Ramos (cell line): Measurements from ENCODE around the gene CFAP100.

Experiments
- in situ Hi-C: fragments of 300-500 bp; cut with MboI; formaldehyde crosslinking; loops from one replicate; pipeline ENCODE4 v1.14.3; 2022; ENCODE audit warnings: low sequenced_read_pairs; ENCODE audit not compliant: unreplicated experiment

Gene CFAP100

DNA sequence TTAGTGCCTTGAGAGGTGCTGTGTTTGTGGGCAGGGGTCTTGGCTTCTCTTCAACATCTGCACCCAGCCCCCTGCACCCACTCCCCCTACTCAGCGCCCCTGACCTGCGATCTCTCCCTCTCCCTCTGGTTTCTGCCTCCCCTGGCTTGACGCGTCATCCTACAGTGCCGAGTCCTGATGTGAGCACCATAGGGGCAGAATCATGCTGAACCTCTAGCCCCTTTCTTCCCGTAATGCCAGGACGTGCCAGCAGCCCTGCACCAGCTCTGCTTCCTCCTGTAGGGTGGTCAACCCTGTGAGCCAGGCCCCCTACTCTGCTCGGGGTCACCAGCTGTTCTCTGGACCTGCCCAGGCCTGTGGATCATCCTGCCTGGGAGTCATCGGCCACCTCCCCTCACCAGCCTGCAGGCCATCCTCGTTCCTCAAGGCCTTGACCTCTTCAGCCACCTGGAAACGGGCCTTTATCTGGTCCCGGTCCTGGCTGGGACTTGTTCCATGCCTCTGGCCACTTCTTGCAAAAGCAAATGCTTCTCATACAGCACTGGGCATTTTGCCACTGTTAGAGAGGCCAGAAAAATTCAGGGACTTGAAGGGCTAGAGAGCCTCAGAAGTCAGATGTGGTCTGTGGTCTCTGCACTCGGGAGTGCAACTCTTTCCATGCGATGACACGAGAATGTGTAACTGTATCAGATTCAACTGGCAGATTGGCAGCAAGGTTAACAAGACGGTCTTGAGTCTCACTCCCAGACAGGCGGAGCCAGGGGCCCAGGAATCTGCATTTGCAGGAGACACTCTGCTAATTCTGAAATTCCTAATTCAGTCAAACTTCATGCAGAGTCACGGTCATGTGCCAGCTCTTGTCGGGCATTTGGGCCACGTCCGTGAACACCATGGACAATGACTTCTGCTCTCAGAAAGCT is 20.8 kb upstream of the CFAP100 start:
- in situ Hi-C loops = no loop called here

DNA sequence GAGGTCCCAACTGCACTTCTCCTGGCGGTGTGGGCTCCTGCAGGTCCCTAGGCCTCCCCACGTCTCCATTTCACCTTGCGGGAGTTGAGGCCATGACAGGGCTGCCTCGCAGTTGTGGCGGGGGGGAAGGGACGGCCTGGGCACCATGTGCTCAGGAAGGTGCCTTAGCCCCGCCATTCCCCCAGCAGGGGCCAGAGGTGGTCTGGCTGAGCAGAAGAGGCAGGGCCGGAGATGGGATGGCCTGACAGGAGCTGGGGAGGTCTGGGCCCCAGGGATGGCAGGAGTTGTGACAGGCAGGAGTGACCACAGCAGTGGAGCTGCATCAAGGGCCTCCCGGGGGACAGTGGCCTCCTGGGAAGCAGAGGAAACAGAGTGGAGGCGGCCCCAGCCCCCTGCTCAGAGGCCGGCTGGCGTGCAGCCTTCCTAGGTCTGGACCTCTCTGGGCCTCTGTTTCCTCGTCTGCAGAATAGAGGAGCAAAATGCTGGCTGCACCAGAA is 18.8 kb upstream of the CFAP100 start:
- in situ Hi-C loops = no loop called here

DNA sequence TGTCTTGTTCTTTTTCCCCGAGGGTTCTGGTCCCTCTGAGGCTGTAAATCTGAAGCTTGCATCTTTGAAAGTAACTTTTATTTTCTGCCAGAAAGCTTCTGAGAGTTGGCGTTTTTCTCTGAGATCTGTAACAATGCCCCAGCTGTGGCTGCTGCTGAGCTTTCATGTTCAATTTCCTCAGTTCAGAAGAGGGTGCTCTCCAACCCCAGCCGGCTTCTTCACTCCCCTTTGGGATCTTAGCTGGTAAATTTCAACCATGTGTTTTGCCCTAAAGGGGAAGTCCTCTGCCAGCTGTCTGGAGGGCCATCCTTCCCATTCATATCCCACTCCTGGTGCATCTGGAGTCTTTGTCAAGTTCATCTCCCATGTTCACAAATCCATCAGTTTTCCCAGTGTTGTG is 18.3 kb upstream of the CFAP100 start:
- in situ Hi-C loops = no loop called here

DNA sequence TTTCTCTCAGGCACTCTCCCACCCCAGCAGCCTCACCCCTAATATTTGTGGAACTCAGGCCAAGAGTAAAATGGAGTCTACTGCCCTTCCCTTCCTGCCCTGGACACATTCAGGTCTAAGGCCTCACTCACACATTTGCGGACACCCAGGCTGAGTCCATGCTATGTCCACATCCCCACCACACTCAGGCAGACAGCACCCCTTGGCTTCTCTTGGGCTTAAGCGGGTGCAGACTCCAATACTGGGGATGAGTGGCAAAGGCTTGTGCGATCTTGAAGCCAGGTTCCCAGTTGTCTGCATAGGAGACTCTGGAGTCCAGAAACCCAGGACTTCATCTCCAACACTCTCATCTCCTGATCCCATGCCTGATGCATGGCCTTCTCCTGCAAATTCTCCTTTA is 17.5 kb upstream of the CFAP100 start:
- in situ Hi-C loops = no loop called here

DNA sequence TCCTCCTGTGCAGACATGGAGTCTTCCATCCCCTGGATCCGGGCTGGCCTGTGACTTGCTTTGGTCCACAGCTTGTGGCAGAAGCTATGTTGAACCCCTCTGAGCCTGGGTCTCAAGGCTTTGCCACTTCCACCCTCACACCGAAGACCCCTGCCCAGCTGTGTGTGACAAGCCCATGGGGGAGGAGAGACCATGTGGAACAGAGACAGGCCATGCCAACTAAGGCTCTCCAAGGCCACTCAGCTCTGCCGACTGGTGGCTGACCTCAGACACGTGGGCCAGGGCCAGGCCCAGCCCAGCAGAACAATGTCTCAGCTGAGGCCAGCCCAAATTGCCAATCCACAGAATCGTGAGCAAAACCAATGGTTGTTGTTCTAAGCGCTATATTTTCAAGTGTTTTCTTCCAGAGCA is 16.4 kb upstream of the CFAP100 start:
- in situ Hi-C loops = no loop called here

DNA sequence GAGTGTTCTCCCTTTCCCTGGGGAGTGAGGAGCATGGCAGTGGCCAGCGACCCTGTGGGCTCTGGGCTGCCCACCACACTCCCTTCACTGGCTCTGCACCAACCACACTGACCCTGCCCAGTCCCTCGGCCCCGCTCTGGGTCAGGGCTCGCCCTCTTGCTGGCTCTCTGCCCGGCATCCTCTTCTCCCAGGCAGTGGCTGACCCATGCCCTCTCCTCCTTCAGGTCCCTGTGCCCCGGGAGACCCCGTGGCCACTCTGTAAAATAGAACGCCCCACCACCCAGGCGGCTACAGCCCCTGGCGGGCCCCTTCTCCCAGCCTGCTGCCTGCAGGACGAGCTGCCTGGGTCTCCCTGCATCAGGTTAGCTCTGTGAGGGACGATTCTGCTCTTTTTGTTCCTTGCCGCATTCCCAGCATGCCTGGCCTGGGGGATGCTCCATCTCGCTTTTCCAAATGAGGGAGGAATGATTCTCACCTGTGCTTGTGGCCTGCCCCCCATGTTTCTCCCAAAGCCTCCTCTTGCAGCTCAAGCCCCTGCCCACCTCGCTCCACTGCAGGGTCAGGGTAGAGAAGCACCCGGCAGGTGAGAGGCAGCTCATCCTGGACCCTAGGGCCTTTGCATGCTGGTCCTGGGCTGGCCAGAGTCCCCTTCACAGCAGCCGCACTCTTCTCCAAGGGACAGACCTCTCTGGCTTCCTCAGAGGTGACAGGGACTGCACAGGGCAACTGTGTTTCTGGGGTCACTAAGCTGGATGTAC is 14.5 kb upstream of the CFAP100 start:
- in situ Hi-C loops = no loop called here

DNA sequence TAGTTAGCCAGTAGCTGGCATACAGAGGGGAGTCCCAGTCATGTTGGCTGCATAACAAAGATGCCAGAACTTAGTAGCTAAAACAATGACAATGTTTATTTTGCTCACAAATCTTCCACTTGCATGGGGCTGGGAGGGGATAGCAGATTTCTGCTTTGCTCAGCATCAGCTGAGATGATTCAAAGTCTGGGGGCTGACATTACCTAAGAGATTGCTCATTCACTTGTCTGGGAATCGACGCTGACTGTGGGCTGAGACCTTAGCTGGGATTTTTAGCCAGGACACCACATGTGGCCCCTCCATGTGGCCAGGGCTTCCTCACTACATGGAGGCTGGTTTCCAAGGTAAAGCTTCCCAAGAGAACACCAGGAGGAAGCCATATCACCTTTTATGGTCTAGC is 12.7 kb upstream of the CFAP100 start:
- in situ Hi-C loops = no loop called here

DNA sequence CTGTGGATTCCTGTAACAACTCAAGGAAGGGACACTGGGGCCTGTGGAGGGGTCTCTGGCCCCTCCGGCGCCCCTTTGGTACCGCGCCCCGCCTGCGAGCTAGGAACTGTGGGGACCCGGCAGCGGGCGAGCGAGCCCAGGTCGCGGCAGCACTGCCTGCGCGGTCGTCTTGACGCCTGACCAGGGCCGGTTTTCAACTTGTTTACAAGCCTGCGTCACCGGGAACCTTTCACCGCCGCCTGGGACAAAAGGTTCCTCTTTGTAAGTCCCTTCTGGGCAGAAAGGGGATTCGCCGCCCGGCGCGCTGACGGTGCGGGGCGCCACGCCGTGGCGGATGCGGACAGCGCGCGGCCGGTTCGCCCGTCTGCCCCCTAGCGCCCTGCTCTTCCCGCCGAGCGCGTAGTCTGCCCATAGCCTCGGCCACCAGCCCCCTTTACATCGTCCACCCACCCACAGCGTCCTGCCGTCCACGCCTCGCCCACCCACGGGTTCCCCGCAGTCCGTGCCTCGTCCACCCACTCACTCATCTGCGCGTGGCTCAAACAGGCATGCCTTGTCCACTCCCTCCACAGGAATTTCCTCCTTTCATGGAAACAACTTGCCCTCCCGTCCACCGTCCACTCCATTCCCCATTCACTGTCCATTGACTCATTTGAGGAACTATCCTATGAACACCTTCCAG is 5.5 kb upstream of the CFAP100 start:
- in situ Hi-C loops = loop anchor here (5.0 kb wide), 1 partner anchor 142 kb away; no protein-coding TSS in a partner anchor

DNA sequence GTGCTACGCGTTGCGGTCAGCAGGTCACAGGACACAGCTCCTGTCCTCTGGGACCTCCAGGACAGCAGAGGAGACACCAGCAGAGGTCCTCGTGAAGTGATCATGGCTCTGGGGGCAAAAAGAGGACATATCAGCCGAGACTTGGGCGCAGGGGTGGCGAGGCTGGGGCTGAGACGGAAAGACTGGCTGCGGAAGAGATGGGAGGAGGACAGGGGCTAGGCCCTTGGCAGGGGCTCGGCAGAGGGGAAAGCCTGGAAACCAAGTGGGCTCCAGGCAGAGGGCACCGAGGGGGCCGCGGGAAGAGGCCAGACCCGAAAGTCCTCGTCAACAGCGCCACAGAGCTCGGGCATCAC is 4.9 kb upstream of the CFAP100 start:
- in situ Hi-C loops = loop anchor here (5.0 kb wide), 1 partner anchor 142 kb away; no protein-coding TSS in a partner anchor

DNA sequence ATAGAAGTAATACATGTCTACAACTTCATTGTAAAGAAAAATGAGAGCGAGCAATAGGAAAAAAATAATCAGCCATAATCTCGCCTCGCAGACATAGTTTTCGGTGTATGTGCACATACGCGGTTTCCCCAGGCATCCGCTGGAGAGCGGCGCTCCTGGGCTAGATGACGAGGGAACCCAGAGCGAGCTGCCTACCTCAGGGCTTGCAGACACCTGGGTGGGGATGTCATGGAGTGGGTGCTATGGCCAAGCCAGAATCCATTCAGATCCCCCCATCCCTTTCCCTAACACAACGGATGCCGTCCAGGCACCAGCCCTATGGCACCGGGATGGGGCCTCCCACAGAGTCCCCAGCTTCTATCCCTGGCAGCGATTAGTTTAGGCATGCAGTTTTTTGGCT is 4.5 kb upstream of the CFAP100 start:
- in situ Hi-C loops = no loop called here

DNA sequence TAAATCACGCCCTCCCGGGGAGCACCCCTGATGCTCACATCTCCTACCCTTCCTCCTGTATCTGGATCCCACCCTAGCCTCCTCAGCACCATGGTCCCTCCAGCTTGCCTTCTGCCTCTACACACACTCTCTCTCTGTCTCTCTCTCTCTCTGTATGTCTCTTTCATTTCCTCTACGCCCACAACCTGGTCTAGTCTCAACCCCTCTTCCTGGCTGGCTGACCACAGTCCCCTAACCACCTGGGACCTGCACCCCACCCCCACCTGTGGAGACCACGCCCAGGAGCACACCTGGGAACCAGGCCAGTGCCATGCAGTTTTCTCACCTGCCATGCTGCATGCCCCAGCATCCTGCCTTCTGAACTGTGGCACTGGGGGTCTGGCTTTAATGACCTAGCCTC is 4.0 kb upstream of the CFAP100 start:
- in situ Hi-C loops = no loop called here

DNA sequence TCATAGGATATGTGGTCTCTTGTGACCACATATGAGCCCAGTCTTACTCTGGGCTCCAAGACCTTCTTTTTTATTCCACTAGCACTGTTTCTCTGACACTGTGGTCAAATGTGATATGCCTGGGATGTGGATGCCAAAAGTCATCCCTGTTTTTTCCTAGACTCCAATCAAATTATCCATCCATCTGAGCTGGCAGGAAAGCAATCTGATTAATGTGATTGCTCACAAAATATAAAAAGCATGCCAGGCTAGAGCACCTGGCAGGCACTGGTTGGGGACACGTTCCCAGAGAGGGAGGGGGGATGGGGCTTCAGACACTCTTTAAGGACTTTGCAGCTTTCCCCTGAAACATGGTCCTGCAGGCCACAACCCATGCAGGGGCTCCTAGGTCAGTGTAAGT is 3.1 kb upstream of the CFAP100 start:
- in situ Hi-C loops = no loop called here

DNA sequence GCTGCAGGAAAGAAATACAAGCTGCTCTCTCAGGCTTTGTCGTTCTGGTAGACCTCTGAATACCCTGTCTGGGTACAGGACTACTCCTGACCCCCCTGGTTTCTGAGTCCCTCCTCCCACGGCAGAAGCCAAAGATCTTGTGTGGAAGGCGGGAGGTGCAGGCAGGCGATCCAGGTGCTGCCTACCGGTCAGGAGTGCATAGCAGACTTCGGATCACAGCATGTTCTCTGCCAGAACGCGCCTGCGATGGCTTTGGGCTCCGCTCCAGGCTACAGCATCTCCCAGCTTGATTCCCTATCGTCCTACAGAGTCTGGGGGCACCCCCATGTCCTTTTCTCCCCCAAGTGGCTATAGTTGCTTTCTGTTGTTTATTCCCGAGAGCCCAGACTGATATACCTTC is 2.5 kb upstream of the CFAP100 start:
- in situ Hi-C loops = no loop called here

DNA sequence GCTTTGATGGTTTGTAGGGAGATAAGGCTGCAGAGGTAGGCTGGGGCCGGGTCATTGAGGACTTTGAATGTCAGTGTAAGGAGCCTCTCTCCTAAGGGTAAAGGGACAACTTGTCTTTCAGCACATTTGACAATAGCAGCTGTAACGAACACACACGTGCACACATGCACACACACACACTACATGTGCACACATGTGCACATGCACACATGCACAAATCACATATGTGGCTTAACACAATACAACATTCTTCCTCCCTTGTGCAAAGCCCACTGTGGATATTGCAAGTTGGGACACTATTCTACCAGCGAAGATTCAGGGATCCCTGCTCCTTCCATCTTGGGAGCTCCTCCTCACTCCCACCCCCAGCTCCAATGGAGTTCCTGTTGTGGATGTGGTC is 1.1 kb upstream of the CFAP100 start:
- in situ Hi-C loops = no loop called here

DNA sequence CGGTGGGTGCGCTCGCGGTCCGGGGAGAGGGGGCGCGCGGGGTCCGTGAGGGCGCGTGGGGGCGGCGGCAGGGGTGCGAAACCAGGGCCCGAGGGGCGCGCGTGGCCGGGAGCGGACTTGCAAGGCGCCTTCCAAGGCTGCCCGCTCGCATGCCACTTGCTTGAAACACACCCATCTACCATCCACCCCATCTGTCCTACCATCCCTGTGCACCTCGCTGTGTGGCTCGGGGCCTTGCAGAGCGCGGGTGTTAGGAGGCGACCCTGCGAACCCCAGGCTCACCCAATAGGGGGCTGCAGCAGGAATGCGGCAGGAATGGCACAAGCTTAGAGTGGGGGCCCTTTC is 240 bp downstream of the CFAP100 start:
- in situ Hi-C loops = no loop called here

DNA sequence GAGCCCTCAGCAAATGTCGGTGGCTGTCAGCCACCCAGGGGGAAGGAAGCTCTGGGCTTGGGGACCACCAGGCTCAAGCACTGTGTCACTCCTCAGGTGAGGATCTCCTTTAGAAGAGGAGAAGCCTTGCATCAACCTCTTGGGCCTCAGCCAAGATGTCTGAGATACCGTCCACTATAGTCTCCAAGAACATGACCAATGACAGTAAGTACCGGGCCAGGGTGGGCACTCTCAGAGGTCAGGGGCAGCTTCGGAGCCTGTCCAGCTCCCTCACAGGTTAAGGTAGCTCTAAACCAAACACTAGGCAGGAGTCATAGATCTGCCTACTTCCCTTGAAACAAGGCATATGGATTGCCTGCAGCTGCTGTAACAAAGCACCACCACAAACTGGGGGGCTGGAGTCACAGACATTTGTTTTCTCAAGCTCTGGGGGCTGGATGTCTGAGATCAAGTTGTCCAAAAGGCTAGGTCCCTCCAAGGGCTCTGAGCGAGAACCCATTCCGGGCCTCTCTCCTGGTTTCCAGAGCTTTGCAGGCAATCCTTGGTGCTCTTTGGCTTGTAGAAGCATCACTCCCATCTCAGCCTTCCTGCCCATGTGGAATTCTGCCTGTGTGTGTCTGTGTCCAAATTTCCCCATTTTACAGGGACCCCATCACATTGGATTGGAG is 1.3 kb downstream of the CFAP100 start:
- in situ Hi-C loops = no loop called here

DNA sequence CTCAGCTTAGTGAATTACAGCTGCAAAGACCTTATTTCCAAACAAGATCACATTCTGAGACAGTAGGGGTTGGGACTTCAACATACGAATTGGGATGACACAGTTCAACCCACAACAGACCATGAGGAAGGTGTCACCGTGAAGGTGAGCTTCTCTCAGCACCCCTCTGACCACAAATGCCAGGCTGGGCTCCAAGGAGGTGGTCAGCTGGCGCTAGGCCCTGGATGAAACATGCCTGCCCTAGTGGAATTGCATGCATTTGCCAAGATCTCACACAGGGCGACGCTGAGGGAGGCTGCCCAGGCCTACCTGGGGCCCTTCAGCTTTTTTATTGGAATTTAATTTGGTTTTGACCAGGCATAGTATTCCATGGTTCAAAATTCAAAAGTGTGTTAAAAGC is 1.8 kb downstream of the CFAP100 start:
- in situ Hi-C loops = no loop called here

DNA sequence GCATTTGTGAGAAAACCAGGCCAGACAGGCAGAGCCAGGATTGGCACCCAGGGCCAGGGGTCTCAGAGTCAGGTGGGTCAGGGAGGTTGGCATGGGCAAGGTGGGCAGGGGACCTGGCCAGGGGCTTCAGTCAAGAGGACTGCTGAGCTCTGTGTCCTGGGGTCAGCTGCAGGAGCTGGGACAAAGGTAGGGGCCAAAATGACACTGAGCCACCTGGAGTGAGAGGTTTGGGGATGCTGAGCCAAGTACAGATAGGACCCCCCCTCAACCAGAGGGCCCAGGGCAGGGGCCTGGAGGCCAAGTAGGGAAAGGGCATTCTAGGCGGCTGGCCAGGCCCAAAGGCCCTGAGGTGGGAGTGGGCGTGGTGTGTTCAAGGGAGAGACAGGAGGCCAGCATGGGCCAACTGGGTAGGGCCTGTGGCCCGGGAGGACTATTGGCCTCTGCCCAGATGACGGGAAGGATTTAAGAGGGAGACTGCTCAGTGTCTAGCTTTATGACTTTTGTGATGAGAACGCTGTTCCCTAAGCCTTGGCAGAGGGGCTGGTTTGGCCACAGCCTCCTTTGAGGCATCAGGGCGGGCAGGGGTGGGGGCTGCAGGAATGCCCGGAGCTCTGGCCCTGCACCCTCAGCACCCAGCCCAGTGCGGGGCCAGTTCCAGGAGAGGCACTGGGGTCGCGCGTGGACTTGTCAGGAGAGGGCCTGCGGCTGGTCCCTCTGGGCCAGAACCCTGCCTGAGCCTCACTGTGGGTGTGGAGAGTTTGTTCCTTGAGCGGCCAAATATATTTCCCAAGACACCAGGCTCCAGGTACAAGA is 3.1 kb downstream of the CFAP100 start:
- in situ Hi-C loops = no loop called here
